ENCODE data around the gene RUNX3. TPM values are rescaled to one million over a fixed set of nuclear protein-coding genes. Genes with fewer than 3 reads are reported as not detected.

RUNX3 gene
- total and polyA plus RNA-seq, 2 of the 8 experiments (the other 6 are each of a cell fraction or from before 2014, with no cell fraction given): 0.62 to 0.82 TPM

- no peak for TF ChIP-seq MAX (IDR thresholded peaks at IDR 0.05)
- no peak for TF ChIP-seq BACH1 (IDR thresholded peaks at IDR 0.05; ENCODE audit: low read length)
- no peak for TF ChIP-seq ATF3 (IDR thresholded peaks at IDR 0.05; ENCODE audit: insufficient read depth, low read depth, low read length)
- TF ChIP-seq SIRT6 (IDR thresholded peaks at IDR 0.05; ENCODE audit: low read length): no peak
- TF ChIP-seq NRF1 (IDR thresholded peaks at IDR 0.05; ENCODE audit: low read depth, low read length): no peak
- no peak for TF ChIP-seq RBBP5 (IDR thresholded peaks at IDR 0.05; ENCODE audit: borderline replicate concordance, low read depth, low read length)
- no peak for TF ChIP-seq CBX8 (IDR thresholded peaks at IDR 0.05; ENCODE audit: borderline replicate concordance, low read depth, low read length)
- no peak for TF ChIP-seq KDM1A (IDR thresholded peaks at IDR 0.05; ENCODE audit: borderline replicate concordance, low read length)
- no peak for TF ChIP-seq CEBPB (IDR thresholded peaks at IDR 0.05; ENCODE audit: low read depth, low read length)
Measured at GRCh38 chr1:24878775-24879742, 51.0 kb downstream of the RUNX3 start (continued).

Data from H1 (cell line).